Measurements from ENCODE around the gene CLCN3. TPM values are rescaled to one million over a fixed set of nuclear protein-coding genes. Genes with fewer than 3 reads are reported as not detected.

Gene CLCN3
- total RNA-seq, 1 experiment from 2014 or later = 42.1 TPM

DNA sequence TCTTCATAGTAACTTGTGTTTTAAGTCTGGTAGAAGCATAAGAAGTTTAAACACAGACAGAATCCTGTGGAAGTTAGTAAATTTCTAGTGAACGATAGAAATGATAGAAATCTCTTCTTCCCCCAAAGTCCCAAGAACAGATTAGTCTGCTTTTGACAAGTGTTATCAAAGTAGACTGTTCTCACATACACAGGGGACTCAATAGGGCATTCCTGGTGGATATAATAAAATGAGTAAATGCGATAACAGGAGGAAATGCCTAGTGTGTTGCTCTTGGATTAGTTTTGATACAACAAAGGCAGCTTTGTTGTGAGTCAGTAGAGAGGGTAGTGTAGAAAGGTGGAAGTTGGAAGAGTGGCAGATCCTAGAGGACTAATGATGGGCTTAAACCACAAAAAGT, 43.5 kb downstream of the CLCN3 start:
- Mint-ChIP-seq H3K36me3 (ENCODE audit: insufficient read depth, unreplicated experiment) (peaks cover 9% of the 10 kb centered on the region), H3K4me3 (ENCODE audit: unreplicated experiment) (no peak overlapping the region), H3K9me3 (ENCODE audit: unreplicated experiment) (no peaks in the 10 kb centered on the region), H3K4me1 (ENCODE audit: low read depth, unreplicated experiment) (peaks cover 19% of the 10 kb centered on the region), H3K27ac (ENCODE audit: unreplicated experiment) (no peak overlapping the region), H3K27me3 (ENCODE audit: insufficient read depth, unreplicated experiment) (no peaks in the 10 kb centered on the region)
- Histone ChIP-seq H3K27me3 (replicated peaks; ENCODE audit: control insufficient read depth, insufficient read depth, low read length) (no peaks in the 10 kb centered on the region), H3K36me3 (ENCODE audit: control insufficient read depth, insufficient read depth, low read length) (no peaks in the 10 kb centered on the region), H3K4me3 (ENCODE audit: low read depth, low read length) (no peak overlapping the region), H3K9me3 (no peaks in the 10 kb centered on the region), H3K4me1 (peaks cover 22% of the 10 kb centered on the region)
- ChIA-PET POLR2A (no interaction called here), CTCF (no interaction called here)
- no peak for DNase-seq
- no TSS peak for BruUV-seq (replicated peaks)
- intact Hi-C loops (cut with micrococcal nuclease; ENCODE audit: unreplicated experiment) = no loop called here
- no peak for TF ChIP-seq CTCF (IDR thresholded peaks at IDR 0.05; ENCODE audit: insufficient read depth in 1 of 2, low read depth in 1 of 2, low read length in 1 of 2, severe bottlenecking in 1 of 2, unreplicated experiment in 1 of 2)

GRCh38 chr4:169664615-169665014, 44.2 kb downstream of the CLCN3 start:
- intact Hi-C loops (cut with micrococcal nuclease; ENCODE audit: unreplicated experiment) = no loop called here
- Mint-ChIP-seq H3K4me1 (ENCODE audit: low read depth, unreplicated experiment) (peaks cover 22% of the 10 kb centered on the region), H3K9me3 (ENCODE audit: unreplicated experiment) (no peaks in the 10 kb centered on the region), H3K4me3 (ENCODE audit: unreplicated experiment) (no peak overlapping the region), H3K27ac (ENCODE audit: unreplicated experiment) (no peak overlapping the region), H3K27me3 (ENCODE audit: insufficient read depth, unreplicated experiment) (no peaks in the 10 kb centered on the region), H3K36me3 (ENCODE audit: insufficient read depth, unreplicated experiment) (peaks cover 9% of the 10 kb centered on the region)
- H3K4me3 ChIP-seq (ENCODE audit: low read depth, low read length) = no peak overlapping the region
- POLR2A ChIA-PET = no interaction called here
- CTCF ChIA-PET = no interaction called here
- BruUV-seq (replicated peaks) = no TSS peak
- no peak for DNase-seq
- peaks cover 21% of the 10 kb centered on the region for H3K4me1 ChIP-seq
- H3K36me3 ChIP-seq (ENCODE audit: control insufficient read depth, insufficient read depth, low read length) = no peaks in the 10 kb centered on the region
- no peak for TF ChIP-seq CTCF (IDR thresholded peaks at IDR 0.05; ENCODE audit: insufficient read depth in 1 of 2, low read depth in 1 of 2, low read length in 1 of 2, severe bottlenecking in 1 of 2, unreplicated experiment in 1 of 2)
- H3K27me3 ChIP-seq (replicated peaks; ENCODE audit: control insufficient read depth, insufficient read depth, low read length) = no peaks in the 10 kb centered on the region
- H3K9me3 ChIP-seq = no peaks in the 10 kb centered on the region

DNA sequence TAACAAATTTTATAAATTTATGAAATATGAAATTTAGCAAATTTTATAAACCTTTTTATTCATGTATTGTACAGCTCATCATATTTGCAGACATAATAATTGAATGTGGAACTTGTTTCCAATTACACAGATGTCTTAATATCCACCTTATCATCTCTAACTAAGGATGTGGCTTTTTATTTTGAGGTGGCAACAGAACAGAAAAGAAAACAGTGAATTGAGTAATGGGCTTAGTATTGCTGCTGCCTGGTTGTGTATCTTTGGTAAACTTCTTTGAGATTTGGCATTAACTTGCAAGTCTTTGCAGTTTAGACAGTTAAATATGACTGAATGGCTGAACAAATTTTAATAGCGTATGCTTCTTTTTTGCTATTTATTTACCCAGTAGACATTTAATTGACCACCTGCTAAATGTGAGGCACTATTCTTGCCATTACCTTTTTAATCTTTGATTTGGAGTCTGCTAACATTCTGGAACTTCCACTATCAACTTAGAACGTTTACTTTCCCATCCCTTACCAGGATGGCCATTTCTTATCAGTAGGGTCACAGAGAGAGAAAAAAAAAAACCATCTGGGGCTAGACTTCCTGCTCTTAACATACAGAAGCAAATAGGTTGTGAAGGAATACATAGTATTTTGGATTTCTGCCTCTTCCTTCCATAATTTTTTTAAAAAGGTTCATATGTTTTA, 44.8 kb downstream of the CLCN3 start:
- ChIA-PET POLR2A (no interaction called here), CTCF (no interaction called here)
- H3K9me3 Mint-ChIP-seq (ENCODE audit: unreplicated experiment) = no peaks in the 10 kb centered on the region
- no peaks in the 10 kb centered on the region for H3K27me3 ChIP-seq (replicated peaks; ENCODE audit: control insufficient read depth, insufficient read depth, low read length)
- no peaks in the 10 kb centered on the region for H3K36me3 ChIP-seq (ENCODE audit: control insufficient read depth, insufficient read depth, low read length)
- intact Hi-C loops (cut with micrococcal nuclease; ENCODE audit: unreplicated experiment) = no loop called here
- H3K9me3 ChIP-seq = no peaks in the 10 kb centered on the region
- no peak overlapping the region for H3K4me3 ChIP-seq (ENCODE audit: low read depth, low read length)
- no peak overlapping the region for H3K27ac Mint-ChIP-seq (ENCODE audit: unreplicated experiment)
- peaks cover 21% of the 10 kb centered on the region for H3K4me1 ChIP-seq
- TF ChIP-seq CTCF (IDR thresholded peaks at IDR 0.05; ENCODE audit: insufficient read depth in 1 of 2, low read depth in 1 of 2, low read length in 1 of 2, severe bottlenecking in 1 of 2, unreplicated experiment in 1 of 2) = no peak
- peaks cover 22% of the 10 kb centered on the region for H3K4me1 Mint-ChIP-seq (ENCODE audit: low read depth, unreplicated experiment)
- no peaks in the 10 kb centered on the region for H3K27me3 Mint-ChIP-seq (ENCODE audit: insufficient read depth, unreplicated experiment)
- BruUV-seq (replicated peaks) = no TSS peak
- no peak overlapping the region for H3K4me3 Mint-ChIP-seq (ENCODE audit: unreplicated experiment)
- peaks cover 3% of the 10 kb centered on the region for H3K36me3 Mint-ChIP-seq (ENCODE audit: insufficient read depth, unreplicated experiment)
- DNase-seq = no peak

Measured in Caco-2 (cell line).